Measurements from ENCODE around the gene RAD18. TPM values are rescaled to one million over a fixed set of nuclear protein-coding genes. Genes with fewer than 3 reads are reported as not detected.
A peak's percentile ranks its signal among the peaks of the same experiment; 100 is the strongest.

RAD18 gene
- total RNA-seq, 1 donor: 10.2 TPM

DNA sequence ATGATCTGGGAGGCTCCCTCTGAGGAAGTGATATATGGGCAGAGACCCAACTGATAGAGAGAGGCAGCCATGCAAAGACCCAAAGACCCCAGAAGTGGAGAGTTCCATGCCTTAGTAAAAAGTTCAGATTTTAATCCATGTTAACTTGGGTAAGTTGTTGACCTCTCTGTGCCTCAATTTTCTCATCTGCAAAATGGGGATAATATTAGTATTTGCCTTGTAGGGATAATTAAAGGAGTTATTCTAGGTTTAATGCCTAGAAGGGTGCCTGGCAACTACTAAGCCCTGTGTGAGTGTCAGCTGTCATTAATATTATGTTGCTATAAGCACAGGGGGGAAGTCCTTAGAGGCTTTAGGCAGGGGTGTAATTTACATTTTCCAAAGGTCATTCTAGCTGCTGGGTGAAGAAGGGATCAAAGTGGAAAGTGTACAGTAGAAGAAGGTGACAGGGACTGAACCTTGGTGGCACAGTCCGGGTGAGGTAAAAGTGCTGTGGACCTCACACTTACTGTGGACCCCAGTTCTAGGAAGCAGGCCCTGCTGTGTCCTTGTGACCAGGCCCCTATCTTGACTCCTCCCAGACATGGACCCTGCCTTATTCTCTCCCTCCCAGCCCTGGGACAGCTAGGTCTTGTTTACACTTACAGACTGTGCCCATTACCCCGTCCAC lies 3.0 kb upstream of the RAD18 start:
- DNase-seq (ENCODE audit: low read depth in 2 of 3, low spot score in 2 of 3): no peak

DNA sequence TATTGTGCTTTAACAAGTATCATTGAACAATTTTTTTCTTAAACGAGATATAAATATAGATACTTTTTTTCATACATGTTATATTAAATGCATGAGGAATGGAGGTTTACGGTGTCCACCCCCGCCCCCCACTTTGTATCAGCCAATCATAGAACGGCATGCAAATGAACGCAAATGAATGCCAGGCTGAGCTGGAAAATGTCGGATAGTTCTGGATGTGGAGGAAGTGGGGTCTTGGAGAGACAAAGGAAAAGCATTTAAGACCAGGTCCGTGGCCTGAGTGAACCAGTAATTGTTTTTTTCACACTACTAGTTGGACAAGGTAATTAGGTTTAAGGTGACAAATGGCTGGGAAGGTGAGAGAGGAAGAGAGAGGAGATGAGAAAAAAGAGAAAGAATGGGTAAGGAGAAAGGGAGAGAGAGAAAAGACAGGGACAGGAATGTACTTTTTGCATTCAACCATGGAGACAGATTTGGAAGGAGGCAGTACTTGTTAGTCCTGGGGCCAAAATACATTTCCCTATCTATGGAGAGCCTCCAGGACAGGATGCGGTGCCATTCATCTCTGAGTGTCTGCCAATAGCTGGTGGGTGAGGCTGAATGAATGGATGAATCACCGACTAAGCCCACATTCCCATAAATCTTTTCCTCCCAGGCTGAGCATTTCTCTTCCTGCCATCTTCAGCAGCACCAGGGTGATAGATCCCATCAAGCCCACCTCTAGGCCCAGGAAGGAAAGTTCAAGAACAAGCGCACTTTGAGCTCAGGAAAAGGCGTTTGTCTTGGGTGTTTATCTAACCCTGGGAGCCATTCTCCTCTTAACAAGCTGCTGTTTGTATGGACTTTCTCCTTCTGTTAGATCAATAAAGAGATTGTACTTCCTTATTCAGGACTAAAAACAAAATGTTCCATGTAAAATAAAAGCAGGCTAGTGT lies 1.4 kb upstream of the RAD18 start:
- no peak for DNase-seq (ENCODE audit: low read depth in 2 of 3, low spot score in 2 of 3)

DNA sequence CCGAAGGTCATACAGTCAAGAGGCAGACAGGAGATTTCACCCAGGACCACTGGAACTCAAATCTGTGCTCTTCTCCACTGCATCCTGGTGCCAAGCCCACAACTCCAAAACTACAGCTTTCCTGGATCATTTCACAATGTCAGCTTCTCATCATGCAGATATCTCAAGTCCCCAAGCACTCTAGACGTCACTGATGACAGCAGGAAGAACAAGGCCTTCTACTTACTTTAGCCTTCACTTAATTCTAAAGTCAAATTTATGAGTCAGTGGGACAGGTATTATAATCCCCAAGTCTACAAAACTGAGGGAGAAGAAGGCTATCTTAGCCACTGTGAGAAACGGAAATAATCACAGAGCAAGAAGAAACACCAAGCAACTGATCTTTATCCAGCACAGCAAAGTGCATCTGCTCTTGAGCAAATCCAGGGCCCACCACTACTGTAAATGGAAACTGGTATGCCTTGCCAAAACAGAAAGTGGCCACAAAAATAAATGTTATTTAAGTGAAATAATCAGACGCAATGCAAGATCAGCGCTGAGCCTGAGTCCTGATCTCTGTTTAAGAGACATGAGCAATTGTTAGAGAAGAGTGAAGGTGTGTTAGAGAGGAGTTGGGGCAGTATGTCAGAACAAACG lies 928 bp downstream of the RAD18 start:
- no peak for DNase-seq (ENCODE audit: low read depth in 2 of 3, low spot score in 2 of 3)

DNA sequence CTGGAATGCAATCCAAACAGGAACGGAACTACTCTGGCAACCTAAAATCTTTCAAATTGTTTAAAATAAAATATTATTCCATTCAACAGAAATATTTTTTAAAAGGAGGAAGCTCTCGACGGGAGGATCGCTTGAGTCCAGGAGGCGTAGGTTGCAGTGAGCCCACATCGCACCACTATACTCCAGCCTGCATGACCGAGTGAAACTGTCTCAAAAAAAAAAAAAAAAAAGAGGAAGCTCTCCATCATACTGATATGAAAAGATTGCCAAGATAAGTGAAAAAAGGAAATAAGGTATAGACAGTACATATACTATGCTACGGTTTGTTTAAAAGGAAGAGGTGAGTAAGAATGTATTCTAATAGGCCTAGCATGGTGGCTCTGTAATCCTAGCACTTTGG lies 3.6 kb downstream of the RAD18 start:
- peak in 2 of 3 donors; percentile 54 to 84 for DNase-seq (ENCODE audit: low read depth in 2 of 3, low spot score in 2 of 3)

DNA sequence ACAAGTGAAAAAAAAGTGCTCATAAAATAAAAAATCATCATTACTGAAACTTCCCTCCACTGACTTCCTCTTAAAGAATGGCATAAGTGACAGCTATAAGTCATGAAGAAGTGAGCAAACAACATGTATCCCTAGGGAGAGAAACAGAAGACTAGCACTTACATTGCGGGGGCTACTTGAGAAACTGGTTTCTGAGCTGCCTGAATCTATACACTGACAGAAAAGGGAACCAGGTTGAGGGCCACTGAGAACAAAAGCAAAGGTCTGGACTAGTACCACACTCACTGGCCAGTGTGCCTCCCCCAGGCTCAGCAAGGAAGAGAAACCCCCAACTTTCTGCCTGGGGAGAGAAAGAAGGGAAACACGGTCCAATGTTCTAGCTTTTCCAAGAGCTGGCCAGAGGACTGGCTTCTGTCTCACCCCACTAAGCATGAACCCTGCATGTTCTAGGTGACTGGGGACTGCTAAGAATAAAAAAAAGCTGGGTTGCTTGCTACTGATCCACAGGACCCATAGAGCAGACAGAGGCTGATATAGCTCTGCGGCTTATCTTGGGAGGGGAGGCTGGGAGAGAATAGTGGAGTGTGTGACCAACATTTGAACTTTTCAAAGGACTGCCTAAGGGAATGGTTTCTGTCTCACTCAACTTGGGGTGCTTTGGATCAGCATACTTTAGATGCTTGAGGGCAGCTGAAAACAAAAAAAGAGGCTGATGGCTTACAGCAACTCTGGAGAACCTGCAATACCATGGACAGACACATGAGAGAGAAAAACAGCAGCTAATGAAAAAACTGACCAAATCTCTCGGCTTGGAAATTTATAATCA lies 8.1 kb downstream of the RAD18 start:
- no peak for DNase-seq (ENCODE audit: low read depth in 2 of 3, low spot score in 2 of 3)

DNA sequence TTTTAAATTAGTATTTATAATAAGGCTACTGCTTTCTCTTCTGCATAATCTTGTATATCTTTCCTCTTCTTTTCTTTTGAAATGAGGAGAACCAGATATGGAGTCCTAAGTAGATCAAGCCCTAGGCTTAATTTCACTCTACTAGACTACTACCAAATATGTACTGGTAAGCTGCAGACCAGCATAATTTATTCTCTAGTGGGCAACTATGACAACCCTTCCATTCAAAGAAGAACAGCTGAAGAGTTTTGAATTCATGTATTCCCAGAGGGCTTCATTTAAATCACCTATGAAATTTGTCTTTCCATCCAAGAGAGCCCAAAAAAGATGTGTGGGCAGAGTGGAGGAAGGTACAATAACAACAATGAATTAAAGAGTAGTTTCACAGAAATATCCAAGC lies 10.0 kb downstream of the RAD18 start:
- DNase-seq (ENCODE audit: low read depth in 2 of 3, low spot score in 2 of 3): no peak

DNA sequence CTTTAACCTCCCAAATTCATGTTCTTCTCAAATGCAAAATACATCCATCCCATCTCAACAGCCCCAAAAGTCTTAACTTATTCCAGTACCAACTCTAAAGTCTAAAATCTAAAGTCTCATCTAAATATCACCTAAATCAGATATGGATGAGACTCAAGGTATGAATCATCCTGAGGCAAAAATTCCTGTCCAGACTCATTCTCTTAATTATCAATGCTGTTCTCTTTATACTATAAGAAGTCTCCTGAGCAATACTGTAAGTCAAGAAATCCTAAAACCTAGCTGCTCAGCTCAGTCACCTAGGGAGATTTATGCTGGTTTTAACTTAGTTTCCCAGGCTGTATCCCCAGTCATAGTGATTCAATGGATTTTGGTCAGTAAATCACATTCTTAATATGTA lies 11.1 kb downstream of the RAD18 start:
- DNase-seq (ENCODE audit: low read depth in 2 of 3, low spot score in 2 of 3): no peak

DNA sequence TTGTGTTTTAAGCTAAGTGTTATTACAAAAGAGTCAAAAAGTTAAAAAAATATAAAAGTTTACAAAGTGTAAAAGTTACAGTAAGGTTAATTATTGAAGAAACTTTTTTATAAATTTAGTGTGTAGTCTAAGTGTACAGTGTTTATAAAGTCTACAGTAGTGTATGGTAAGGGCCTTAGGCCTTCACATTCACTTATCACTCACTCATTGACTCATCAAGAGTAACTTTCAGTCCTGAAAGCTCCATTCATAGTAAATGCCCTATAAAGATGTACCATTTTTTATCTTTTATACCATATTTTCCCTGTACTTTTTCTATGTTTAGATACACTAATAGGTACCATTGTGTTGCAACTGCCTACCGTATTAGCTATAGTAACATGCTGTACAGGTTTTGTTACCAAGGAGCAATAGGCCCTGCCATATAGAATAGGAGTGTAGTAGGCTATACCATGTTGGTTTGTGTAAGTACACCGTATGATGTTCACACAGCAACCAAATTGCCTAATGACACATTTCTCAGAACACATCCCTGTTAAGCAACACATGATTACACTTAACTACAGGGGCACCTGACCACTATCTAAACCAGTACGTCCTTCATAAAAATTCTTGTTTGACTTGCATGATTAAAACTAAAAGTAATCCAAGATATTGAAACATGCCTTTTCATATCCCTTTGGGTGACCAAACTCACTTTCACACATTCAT lies 17.2 kb downstream of the RAD18 start:
- DNase-seq (ENCODE audit: low read depth in 2 of 3, low spot score in 2 of 3): no peak

DNA sequence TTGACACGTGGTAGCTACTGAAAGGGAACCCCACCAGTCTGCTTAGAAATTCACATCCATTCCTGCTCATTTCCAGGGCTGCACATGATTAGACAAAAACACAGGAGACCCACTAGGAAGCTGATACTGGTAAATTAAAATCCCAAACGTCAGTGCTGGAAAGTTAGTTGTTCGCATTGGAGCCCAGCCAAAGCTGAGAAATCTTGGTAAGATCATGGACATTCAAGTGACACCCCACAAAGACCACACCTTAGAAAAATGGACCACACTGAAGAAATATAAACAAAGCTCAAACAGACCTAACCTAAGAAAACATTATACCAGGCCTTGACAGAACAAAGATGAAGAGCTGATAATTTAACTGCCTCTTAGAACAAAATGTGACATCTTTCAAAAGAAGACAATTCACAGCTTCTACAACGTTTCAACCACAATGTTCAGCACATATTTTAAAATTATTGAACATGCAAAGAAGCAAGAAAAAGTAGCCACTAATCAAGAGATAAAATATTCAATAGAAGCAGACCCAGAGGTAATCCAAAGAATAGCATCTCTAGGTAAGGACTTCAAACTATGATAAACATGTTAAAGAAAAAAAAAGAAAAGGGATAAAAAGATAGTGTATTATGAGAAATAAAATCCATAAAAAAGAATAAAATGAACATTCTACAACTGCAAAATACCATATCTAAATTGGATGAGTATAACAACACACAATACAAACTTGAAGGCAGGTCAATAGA lies 20.4 kb downstream of the RAD18 start:
- no peak for DNase-seq (ENCODE audit: low read depth in 2 of 3, low spot score in 2 of 3)

DNA sequence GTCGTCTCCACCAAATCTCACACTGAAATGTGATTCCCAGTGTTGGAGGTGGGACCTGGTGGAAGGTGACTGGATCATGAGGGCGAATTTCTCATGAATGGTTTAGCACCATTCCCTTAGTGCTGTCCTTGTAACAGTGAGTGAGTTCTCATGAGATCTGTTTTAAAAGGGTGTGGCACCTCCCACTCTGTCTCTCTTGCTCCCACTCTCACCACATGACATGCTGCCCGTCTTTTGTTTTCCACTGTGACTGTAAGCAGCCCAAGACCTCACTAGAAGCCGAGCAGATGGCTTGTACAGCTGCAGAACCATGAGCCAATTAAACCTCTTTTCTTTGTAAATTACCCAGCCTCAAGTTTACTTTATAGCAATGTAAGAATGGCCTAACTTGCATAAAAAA lies 21.2 kb downstream of the RAD18 start:
- no peak for DNase-seq (ENCODE audit: low read depth in 2 of 3, low spot score in 2 of 3)

DNA sequence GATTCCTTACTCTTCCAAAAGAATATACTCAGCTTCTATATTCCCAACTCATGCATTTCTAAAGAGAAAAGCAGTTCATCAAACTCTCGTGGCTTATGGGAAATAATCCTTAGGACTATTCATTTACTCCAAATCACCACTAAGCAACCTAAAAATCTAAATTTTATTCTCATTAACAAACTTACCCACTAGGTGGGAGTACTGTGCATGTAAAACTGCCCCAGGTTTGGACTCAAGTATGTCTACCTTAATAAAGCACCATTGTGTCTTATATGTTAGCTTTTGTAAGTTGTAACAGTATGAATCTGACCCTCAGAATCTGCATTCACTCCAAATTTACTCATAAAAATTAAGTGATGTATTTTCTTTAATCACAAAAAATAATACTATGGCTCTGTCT lies 25.3 kb downstream of the RAD18 start:
- DNase-seq (ENCODE audit: low read depth in 2 of 3, low spot score in 2 of 3): peak in 2 of 3 donors; percentile 14 to 58

DNA sequence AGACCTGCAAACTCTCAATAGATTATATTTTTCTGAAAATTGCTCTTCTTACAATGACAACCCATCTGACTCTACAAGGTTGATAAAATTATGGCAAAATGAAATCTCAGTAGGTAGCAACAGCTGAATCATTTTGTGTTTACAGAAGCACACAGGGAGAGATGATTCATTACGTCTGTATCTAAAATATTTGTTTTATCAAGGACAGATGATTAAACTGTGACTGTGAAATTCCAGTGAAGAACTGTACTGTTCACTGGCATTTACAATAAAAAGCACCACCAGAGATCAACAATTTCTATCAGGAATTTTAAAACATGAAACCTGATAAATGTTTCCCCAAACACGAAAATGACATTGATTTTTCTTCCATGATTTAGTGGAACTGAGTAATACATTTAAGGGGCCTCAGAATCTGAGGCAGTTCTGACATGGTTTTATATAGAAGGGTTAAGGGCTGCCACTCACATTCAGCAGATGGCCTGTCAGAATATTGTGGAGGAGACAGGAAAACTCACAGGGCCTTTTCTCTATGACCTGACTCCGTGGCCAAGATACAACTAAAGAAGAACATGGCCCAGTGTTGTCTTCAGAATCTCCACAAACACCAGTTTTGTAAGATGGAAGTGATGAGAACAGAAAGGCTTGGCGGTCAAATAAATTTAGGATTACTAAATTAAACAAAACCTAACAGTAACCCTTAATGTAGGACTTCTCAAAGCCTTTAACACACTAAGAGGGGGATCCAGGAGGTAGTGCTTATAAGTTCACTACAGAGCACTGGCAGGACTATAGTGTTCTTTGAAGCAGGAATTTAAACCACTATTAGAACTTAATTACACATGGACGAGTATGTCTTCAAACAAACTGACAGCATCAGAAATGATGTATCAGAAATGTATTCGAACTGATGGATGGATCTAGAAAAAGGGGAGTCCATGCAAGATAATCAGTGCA lies 25.9 kb downstream of the RAD18 start:
- DNase-seq (ENCODE audit: low read depth in 2 of 3, low spot score in 2 of 3): no peak

DNA sequence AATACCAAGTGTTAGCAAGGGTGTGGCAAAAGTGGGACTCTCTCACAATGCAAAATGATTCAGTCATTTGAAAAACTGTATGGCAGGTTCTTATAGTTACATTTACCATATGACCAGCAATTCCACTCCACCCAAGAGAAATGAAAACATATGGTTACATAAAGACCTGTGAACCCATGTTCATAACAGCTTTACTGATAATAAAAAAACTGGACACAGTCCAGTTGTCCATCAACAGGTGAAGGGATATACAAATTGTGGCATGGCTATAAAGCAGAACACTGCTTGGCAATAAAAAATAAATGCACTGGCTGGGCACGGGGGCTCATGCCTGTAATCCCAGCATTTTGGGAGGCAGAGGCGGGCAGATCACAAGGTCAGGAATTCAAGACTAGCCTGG lies 30.8 kb downstream of the RAD18 start:
- DNase-seq (ENCODE audit: low read depth in 2 of 3, low spot score in 2 of 3): no peak

DNA sequence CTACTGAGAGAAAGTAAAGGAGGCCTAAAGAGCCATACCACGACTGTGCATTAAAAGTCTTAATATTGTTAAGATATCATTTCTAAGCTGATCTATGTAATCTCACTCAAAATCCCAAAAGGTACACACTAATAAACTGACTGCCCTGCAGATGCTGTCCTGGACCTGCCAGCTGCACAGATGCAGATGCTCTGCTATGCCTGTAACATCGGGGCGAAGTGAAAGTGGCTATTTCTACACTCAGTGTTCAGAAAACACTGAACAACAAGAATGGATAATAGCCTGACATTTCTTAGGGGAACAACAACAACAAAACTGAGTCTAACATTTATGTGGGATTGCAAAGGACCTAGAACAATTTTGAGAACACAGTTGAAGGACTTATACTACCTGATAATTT lies 31.9 kb downstream of the RAD18 start:
- no peak for DNase-seq (ENCODE audit: low read depth in 2 of 3, low spot score in 2 of 3)

DNA sequence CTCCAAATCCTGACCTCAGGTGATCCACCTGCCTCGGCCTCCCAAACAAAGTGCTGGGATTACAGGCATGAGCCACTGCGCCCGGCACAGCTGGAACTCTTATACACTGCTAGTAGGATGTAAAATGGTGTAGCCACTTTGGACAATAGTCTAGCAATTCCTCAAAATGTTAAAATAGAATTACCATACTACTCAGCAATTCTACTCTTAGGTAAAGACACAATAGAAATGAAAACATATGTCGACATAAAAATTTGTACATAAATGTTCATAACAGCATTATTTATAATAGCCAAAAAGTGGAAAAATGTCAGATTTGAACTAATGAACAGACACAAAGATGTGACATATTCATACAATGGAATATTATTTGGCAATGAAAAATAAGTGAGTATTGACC lies 33.4 kb downstream of the RAD18 start:
- no peak for DNase-seq (ENCODE audit: low read depth in 2 of 3, low spot score in 2 of 3)

DNA sequence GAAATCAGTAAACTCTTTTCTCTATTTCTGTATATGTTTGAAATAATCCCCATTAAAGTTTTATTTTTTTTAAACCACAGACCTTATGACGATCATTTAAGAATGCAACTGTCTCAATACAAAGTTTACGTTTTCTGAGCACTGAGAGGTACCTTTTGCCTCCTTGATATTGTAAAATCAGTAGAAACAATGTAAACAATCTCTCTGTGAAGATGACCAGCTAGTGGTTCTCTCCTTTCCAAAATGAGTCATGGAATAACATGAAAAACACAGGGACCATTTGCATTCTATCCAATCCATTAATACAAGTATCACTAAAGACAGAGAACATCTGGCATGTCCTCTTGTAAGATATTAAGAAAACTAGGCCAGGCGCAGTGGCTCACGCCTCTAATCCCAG lies 48.8 kb downstream of the RAD18 start:
- no peak for DNase-seq (ENCODE audit: low read depth in 2 of 3, low spot score in 2 of 3)

DNA sequence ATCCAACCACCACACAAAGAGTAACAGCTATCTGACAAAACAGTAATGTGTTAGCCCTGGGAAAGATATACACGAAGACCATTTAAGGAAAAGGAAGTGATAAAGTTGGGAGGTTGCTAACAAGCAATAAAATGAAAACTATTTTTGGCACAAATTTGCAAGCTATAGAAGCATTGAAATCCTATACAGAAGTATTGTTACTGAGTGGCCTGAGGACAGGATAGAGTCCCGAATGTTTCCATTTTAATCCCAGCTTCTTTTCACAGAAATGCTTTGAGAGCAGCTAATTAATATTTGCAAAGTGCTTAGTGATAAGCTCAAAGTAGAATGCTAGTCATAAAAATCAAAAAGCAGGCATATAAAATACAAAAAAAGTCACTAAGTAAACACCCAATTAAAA lies 51.5 kb downstream of the RAD18 start:
- DNase-seq (ENCODE audit: low read depth in 2 of 3, low spot score in 2 of 3): no peak

DNA sequence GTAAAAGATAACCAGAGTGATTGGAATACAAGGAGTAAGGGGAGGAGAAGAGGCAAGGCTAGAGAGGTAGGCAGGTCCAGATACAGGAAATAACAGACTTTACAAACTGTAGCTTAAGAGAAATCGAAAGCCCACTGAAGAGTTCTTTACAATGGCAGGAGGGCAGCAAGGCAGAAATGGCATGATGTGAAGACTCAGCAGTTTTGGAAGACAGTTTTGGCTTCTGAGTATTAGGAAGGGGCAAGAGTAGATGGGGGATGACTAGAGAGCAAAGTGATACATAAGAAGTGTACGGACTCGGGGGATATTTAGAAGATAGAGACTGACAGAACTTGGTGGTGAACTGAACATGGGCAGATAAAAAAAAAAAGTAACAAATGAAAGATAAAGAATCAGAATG lies 54.1 kb downstream of the RAD18 start:
- DNase-seq (ENCODE audit: low read depth in 2 of 3, low spot score in 2 of 3): no peak
